Measurements from ENCODE around the gene GNG3. TPM values are rescaled to one million over a fixed set of nuclear protein-coding genes. Genes with fewer than 3 reads are reported as not detected.

The GNG3 gene
- total and polyA plus RNA-seq, 2 of the 8 experiments (the other 6 are each of a cell fraction or from before 2014, with no cell fraction given): 4.9 to 12.1 TPM

- TF ChIP-seq FOSL1 (IDR thresholded peaks at IDR 0.05; ENCODE audit: insufficient read depth, low read depth, low read length) (no peak), SP4 (IDR thresholded peaks at IDR 0.05; ENCODE audit: low read length) (0 out of 2 replicates have a peak, but pooled peaks have one; percentile 52), ATF3 (IDR thresholded peaks at IDR 0.05; ENCODE audit: insufficient read depth, low read depth, low read length) (no peak), RBBP5 (IDR thresholded peaks at IDR 0.05; ENCODE audit: borderline replicate concordance, low read depth, low read length) (no peak; the same call in 1 of the 2 replicates), CHD7 (IDR thresholded peaks at IDR 0.05; ENCODE audit: insufficient replicate concordance, low read length) (no peak), E2F6 (IDR thresholded peaks at IDR 0.05) (peak; percentile 98), SP2 (IDR thresholded peaks at IDR 0.05; ENCODE audit: low read length) (no peak), TAF7 (optimal IDR thresholded peaks at IDR 0.05; ENCODE audit: borderline replicate concordance, low read depth, low read length) (peak; percentile 23), KDM4A (IDR thresholded peaks at IDR 0.05; ENCODE audit: low read depth, low read length, severe bottlenecking) (peak; percentile 64)
Measured at GRCh38 chr11:62727165-62727871, 19.8 kb downstream of the GNG3 start, which contains the start of gene HNRNPUL2 (continued).
